ENCODE measurements around the gene FRY.

- TF ChIP-seq NFE2L1 (CRISPR knock-in tag; IDR thresholded peaks at IDR 0.05; ENCODE audit: borderline replicate concordance) (no peak), BCLAF1 (IDR thresholded peaks at IDR 0.05) (no peak), GABPB1 (CRISPR knock-in tag; IDR thresholded peaks at IDR 0.05) (no peak), HMGXB4 (CRISPR knock-in tag; IDR thresholded peaks at IDR 0.05; ENCODE audit: borderline replicate concordance in 1 of 2, low read depth in 1 of 2) (no peak), ZZZ3 (CRISPR knock-in tag; IDR thresholded peaks at IDR 0.05; ENCODE audit: borderline replicate concordance) (no peak), EP300 (IDR thresholded peaks at IDR 0.05; ENCODE audit: low read depth in 2 of 2, low read length in 2 of 2) (no peak), EP300 (CRISPR knock-in tag; IDR thresholded peaks at IDR 0.05; ENCODE audit: borderline replicate concordance) (no peak), CTCF (CRISPR knock-in tag; IDR thresholded peaks at IDR 0.05) (no peak), SNRNP70 (IDR thresholded peaks at IDR 0.05; ENCODE audit: low read depth, low read length) (no peak), ZNF609 (CRISPR knock-in tag; IDR thresholded peaks at IDR 0.05; ENCODE audit: borderline replicate concordance) (no peak)
These were observed 14.1 kb upstream of the FRY start for GRCh38 chr13:32017474-32017873.

Data from HepG2 (cell line).